Neuronal stem cell (in vitro differentiated cells): ENCODE data around the gene HOXA6.

Experiments
- DNase-seq: peaks from one replicate; pipeline ENCODE4 v3.0.0-alpha.2; 2013; ENCODE audit warnings: low spot score
- H2AFZ ChIP-seq: one replicate; pipeline ENCODE4 v1.6.1; 2013; ENCODE audit warnings: mild to moderate bottlenecking, low read length, inconsistent platforms
- H2AK5ac ChIP-seq: 2 replicates; pipeline ENCODE4 v1.6.1; 2013; ENCODE audit warnings: low read depth, mild to moderate bottlenecking, inconsistent platforms, low read length, moderate library complexity, mixed read lengths
- H2BK120ac ChIP-seq: 2 replicates; pipeline ENCODE4 v1.6.1; 2013; ENCODE audit warnings: low read depth, mild to moderate bottlenecking, inconsistent platforms, low read length, moderate library complexity, mixed read lengths
- H2BK12ac ChIP-seq: one replicate; pipeline ENCODE4 v1.6.1; 2013; ENCODE audit warnings: low read length, inconsistent platforms
- H2BK15ac ChIP-seq: 2 replicates; pipeline ENCODE4 v1.6.1; 2013; ENCODE audit warnings: mild to moderate bottlenecking, low read length, inconsistent platforms, mixed read lengths
- H2BK5ac ChIP-seq: one replicate; pipeline ENCODE4 v1.6.1; 2013; ENCODE audit warnings: inconsistent platforms, mild to moderate bottlenecking, low read length, moderate library complexity
- H3K14ac ChIP-seq: one replicate; pipeline ENCODE4 v1.6.1; 2013; ENCODE audit warnings: low read length, inconsistent platforms
- H3K18ac ChIP-seq: 2 replicates; pipeline ENCODE4 v1.6.1; 2013; ENCODE audit warnings: low read length, inconsistent platforms
- H3K23ac ChIP-seq: 2 replicates; pipeline ENCODE4 v1.6.1; 2013; ENCODE audit warnings: low read depth, mild to moderate bottlenecking, mixed read lengths, low read length, inconsistent platforms; ENCODE audit not compliant: poor library complexity
- H3K27ac ChIP-seq: replicated peaks from 3 replicates; pipeline ENCODE4 v1.5.1; 2013; ENCODE audit warnings: low read length, inconsistent platforms
- H3K27me3 ChIP-seq, 3 experiments: 2 replicates each; pipeline ENCODE4 v1.6.1; 2013; ENCODE audit warnings: low read length in 3 of 3, mild to moderate bottlenecking in 2 of 3, inconsistent platforms in 1 of 3, low read depth in 1 of 3, mixed read lengths in 1 of 3, moderate library complexity in 1 of 3; ENCODE audit not compliant: control insufficient read depth in 3 of 3, insufficient read depth in 3 of 3
- H3K36me3 ChIP-seq, 2 donors: replicated peaks in 1 of 2; 2 replicates each; pipeline ENCODE4 v1.6.1; 2013; ENCODE audit warnings: low read length in 2 of 2; ENCODE audit not compliant: control insufficient read depth in 2 of 2, insufficient read depth in 2 of 2
- H3K4ac ChIP-seq: 2 replicates; pipeline ENCODE4 v1.6.1; 2013; ENCODE audit warnings: inconsistent platforms, mild to moderate bottlenecking, low read length, moderate library complexity
- H3K4me1 ChIP-seq, 2 donors: 1 replicate in 1 of 2; 2 replicates in 1 of 2; pipeline ENCODE4 v1.6.1; 2013; ENCODE audit warnings: low read length in 2 of 2, low read depth in 1 of 2; ENCODE audit not compliant: control insufficient read depth in 2 of 2, insufficient read depth in 1 of 2
- H3K4me2 ChIP-seq: one replicate; pipeline ENCODE4 v1.6.1; 2013; ENCODE audit warnings: mild to moderate bottlenecking, low read length, inconsistent platforms; ENCODE audit not compliant: insufficient read depth, poor library complexity, severe bottlenecking
- H3K4me3 ChIP-seq, 2 donors: 2 replicates each; pipeline ENCODE4 v1.5.1; 2013; ENCODE audit warnings: low read length in 2 of 2, mild to moderate bottlenecking in 2 of 2, inconsistent platforms in 1 of 2, moderate library complexity in 1 of 2
- H3K79me1 ChIP-seq: one replicate; pipeline ENCODE4 v1.6.1; 2013; ENCODE audit warnings: low read depth, mild to moderate bottlenecking, inconsistent platforms, low read length, moderate library complexity
- H3K9ac ChIP-seq: one replicate; pipeline ENCODE4 v1.6.1; 2013; ENCODE audit warnings: mild to moderate bottlenecking, low read depth, low read length, inconsistent platforms; ENCODE audit not compliant: poor library complexity
- H3K9me3 ChIP-seq, 2 donors: replicated peaks in 1 of 2; 2 replicates each; pipeline versions ENCODE3 to v1.6.1; 2013; ENCODE audit warnings: low read length in 2 of 2, mild to moderate bottlenecking in 2 of 2, inconsistent platforms in 1 of 2, low read depth in 1 of 2, mixed read lengths in 1 of 2, moderate library complexity in 1 of 2; ENCODE audit not compliant: control insufficient read depth in 2 of 2, insufficient read depth in 1 of 2
- H4K8ac ChIP-seq: one replicate; pipeline ENCODE4 v1.6.1; 2013; ENCODE audit warnings: low read depth, mild to moderate bottlenecking, inconsistent platforms, low read length, moderate library complexity
- H4K91ac ChIP-seq: one replicate; pipeline ENCODE4 v1.6.1; 2013; ENCODE audit warnings: low read length, low read depth, mild to moderate bottlenecking, inconsistent platforms; ENCODE audit not compliant: poor library complexity
- WGBS, 2 donors: extraction: QIAGEN DNeasy Blood & Tissue Kit; methylation state at CpG; one replicate each; pipeline ENCODE4 v1.1.7; 2013; ENCODE audit warnings: missing lambda C conversion rate in 2 of 2, mixed read lengths in 1 of 2; ENCODE audit not compliant: insufficient read length in 2 of 2, insufficient replicate concordance in 1 of 2; ENCODE audit errors: extremely low coverage in 2 of 2; 5-methylcytosine and 5-hydroxymethylcytosine counted together

Gene HOXA6

DNA sequence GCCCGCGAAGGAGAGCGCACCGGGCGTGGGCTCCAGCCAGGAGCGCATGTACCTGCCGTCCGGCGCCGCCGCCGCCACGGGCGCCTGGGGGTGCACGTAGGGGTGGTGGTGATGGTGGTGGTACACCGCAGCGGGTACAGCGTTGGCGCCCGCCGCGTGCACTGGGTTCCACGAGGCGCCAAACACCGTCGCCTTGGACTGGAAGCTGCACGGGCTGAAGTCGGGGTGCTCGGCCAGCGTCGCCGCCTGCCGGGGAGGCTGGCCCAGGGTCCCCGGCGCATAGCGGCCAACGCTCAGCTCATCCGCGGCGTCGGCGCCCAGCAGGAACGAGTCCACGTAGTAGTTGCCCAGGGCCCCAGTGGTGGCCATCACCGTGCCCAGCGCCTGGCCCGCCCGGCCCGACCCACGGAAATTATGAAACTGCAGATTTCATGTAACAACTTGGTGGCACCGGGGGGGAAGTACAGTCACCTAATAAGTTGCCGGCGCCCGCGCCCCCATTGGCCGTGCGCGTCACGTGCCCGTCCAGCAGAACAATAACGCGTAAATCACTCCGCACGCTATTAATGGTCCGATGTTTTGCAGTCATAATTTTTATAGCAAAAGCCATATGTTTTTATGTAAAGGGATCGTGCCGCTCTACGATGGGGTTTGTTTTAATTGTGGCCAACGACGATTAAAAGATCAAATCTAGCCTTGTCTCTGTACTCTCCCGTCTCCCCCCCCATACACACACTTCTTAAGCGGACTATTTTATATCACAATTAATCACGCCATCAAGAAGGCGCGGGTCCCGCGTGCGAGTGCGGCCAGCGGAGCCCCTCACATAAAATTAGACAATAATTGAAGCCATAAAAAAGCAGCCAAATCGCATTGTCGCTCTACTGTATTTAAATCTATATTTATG is 17.8 kb upstream of the HOXA6 start, which contains the start of gene HOXA9:
TSS of gene HOXA9 (minus strand) at position 449 of the 907 bp plus-strand sequence. CDS start at position 369, 80 bp downstream.
- H4K91ac ChIP-seq, result no peak within 1 kb of the TSS
- H3K23ac ChIP-seq, result peak within 1 kb of the TSS; percentile 89
- H2BK5ac ChIP-seq, result no peak within 1 kb of the TSS
- H2BK12ac ChIP-seq, result no peak within 1 kb of the TSS
- no peak for DNase-seq
- no peak within 1 kb of the TSS for H3K9ac ChIP-seq
- no peak within 1 kb of the TSS for H2BK15ac ChIP-seq
- peak within 1 kb of the TSS; percentile 32 for H3K4me2 ChIP-seq
- no peak within 1 kb of the TSS for H3K14ac ChIP-seq
- peak within 1 kb of the TSS in 1 of 2 donors; percentile 33 for H3K4me3 ChIP-seq
- no peaks in the 10 kb centered on the region for H3K4me1 ChIP-seq
- no peaks in the 10 kb centered on the region for H3K36me3 ChIP-seq
- WGBS, 2 donors, result no CpG with 5 or more reads among the region's 82 CpGs
- no peak within 1 kb of the TSS for H3K18ac ChIP-seq
- peaks cover 2% of the 10 kb centered on the region for H3K79me1 ChIP-seq
- no peak within 1 kb of the TSS for H3K4ac ChIP-seq
- no peak within 1 kb of the TSS for H3K27ac ChIP-seq
- H2BK120ac ChIP-seq, result peak within 1 kb of the TSS; percentile 61
- H3K27me3 ChIP-seq, result peaks cover 76 to 97% (median 94%) of the 10 kb centered on the region in 3 experiments
- peaks cover 0 to 27% of the 10 kb centered on the region in 2 donors for H3K9me3 ChIP-seq
- no peak within 1 kb of the TSS for H2AK5ac ChIP-seq
- H4K8ac ChIP-seq, result no peak within 1 kb of the TSS
- peak within 1 kb of the TSS; percentile 73 for H2AFZ ChIP-seq

DNA sequence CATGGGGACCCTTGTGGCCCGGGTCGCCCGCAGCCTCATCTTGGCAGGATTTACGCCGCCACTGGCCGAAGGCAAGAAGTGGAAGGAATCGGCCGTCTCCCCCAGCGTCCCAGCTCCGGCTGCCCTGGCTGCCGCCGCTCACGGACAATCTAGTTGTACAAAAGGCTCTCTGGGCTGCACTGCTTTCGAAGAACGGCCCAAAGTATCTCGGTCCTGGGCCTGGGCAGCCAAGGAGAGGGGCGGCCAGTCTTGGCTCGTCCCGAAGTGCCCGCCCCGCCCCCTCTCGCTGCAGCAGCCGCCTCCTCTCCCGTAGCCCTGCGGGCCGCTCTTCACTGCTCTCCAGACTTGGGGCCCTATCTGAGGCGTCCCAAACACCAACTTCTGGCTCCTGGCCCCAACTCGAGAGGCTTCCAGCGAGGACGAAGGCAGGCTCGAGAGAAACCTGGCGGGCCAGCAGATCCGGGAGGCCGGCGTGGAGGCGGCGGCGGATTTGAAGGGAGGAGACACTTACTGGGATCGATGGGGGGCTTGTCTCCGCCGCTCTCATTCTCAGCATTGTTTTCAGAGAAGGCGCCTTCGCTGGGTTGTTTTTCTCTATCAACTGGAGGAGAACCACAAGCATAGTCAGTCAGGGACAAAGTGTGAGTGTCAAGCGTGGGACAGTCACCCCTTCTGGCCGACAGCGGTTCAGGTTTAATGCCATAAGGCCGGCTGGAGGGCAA is 17.0 kb upstream of the HOXA6 start:
- Histone ChIP-seq H3K4me2 (peak overlapping the region; percentile 32), H4K8ac (no peak overlapping the region), H2AK5ac (no peak overlapping the region), H3K14ac (no peak overlapping the region), H3K79me1 (peaks cover 2% of the 10 kb centered on the region), H3K27ac (no peak overlapping the region), H4K91ac (no peak overlapping the region), H2AFZ (peak overlapping the region; percentile 73), H2BK15ac (no peak overlapping the region), H3K23ac (peak overlapping the region; percentile 89), H3K36me3 (no peaks in the 10 kb centered on the region), H3K4me3 (no peak overlapping the region), H2BK12ac (no peak overlapping the region), H3K4me1 (no peaks in the 10 kb centered on the region), H2BK120ac (no peak overlapping the region), H3K4ac (no peak overlapping the region), H3K9ac (no peak overlapping the region), H3K27me3 (peaks cover 73 to 97% (median 94%) of the 10 kb centered on the region in 3 experiments), H3K9me3 (peaks cover 6 to 30% of the 10 kb centered on the region in 2 donors), H3K18ac (no peak overlapping the region), H2BK5ac (no peak overlapping the region)
- DNase-seq, result no peak
- WGBS, 2 donors, result no CpG with 5 or more reads among the region's 47 CpGs

- H4K91ac ChIP-seq, result no peak overlapping the region
- H3K79me1 ChIP-seq, result peaks cover 2% of the 10 kb centered on the region
- H2BK15ac ChIP-seq, result no peak overlapping the region
- H3K4me2 ChIP-seq, result no peak overlapping the region
- no peak overlapping the region for H3K18ac ChIP-seq
- H3K27me3 ChIP-seq, result peaks cover 73 to 97% (median 95%) of the 10 kb centered on the region in 3 experiments
- no peak overlapping the region for H3K23ac ChIP-seq
- no peak overlapping the region for H2BK5ac ChIP-seq
- H3K9ac ChIP-seq, result no peak overlapping the region
- no peak for DNase-seq
- H3K27ac ChIP-seq, result no peak overlapping the region
- no peak overlapping the region for H2BK120ac ChIP-seq
- H3K4me3 ChIP-seq, result no peak overlapping the region
- peak overlapping the region; percentile 73 for H2AFZ ChIP-seq
- no CpG with 5 or more reads among the region's 12 CpGs for WGBS, 2 donors
- peaks cover 12 to 30% of the 10 kb centered on the region in 2 donors for H3K9me3 ChIP-seq
- H3K14ac ChIP-seq, result no peak overlapping the region
- H2AK5ac ChIP-seq, result no peak overlapping the region
- H2BK12ac ChIP-seq, result no peak overlapping the region
- H3K4me1 ChIP-seq, result no peaks in the 10 kb centered on the region
- H4K8ac ChIP-seq, result no peak overlapping the region
- H3K4ac ChIP-seq, result no peak overlapping the region
- H3K36me3 ChIP-seq, result no peaks in the 10 kb centered on the region
These were observed 16.4 kb upstream of the HOXA6 start for GRCh38 chr7:27164045-27164366.
